ENCODE data around the gene B9D1.

DNA sequence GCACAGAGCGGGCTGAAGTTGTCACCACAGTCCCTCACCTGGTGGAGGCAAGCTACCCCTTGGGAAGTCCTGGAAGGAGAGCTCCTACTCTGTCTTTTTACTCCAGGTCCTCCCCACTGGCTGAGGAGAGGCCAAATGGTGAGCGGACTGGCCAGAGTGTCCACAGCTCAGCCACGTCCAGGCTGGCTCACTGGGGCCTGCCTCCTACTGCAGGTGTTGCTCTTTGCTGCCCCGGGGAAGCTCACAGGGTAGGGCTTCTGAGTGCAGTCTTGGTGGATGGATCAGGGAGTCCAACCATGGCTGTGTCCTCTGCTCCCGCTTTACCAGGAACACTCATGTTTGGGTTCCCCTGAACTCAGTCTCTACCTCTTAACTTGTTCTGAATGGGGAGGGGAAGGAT is 2.7 kb downstream of the B9D1 start:
- TF ChIP-seq KAT7 (CRISPR knock-in tag; IDR thresholded peaks at IDR 0.05; ENCODE audit: borderline replicate concordance) = no peak
- TF ChIP-seq ZNF816 (CRISPR knock-in tag; IDR thresholded peaks at IDR 0.05; ENCODE audit: borderline replicate concordance) = no peak
- no peak for TF ChIP-seq ONECUT2 (CRISPR knock-in tag; IDR thresholded peaks at IDR 0.05)
- TF ChIP-seq SETDB1 (CRISPR knock-in tag; IDR thresholded peaks at IDR 0.05; ENCODE audit: borderline replicate concordance) = no peak
- no peak for TF ChIP-seq JUN (CRISPR knock-in tag; IDR thresholded peaks at IDR 0.05)
- no peak for TF ChIP-seq ZNF589 (CRISPR knock-in tag; conservative IDR thresholded peaks at IDR 0.05)
- no peak for TF ChIP-seq SRF (IDR thresholded peaks at IDR 0.05; ENCODE audit: low read depth, low read length)
- TF ChIP-seq EZH2 (conservative IDR thresholded peaks at IDR 0.05; ENCODE audit: low read depth, low read length) = no peak
- TF ChIP-seq EP300 (IDR thresholded peaks at IDR 0.05; ENCODE audit: low read depth in 2 of 2, low read length in 2 of 2) = no peak
- no peak for TF ChIP-seq EP300 (CRISPR knock-in tag; IDR thresholded peaks at IDR 0.05; ENCODE audit: borderline replicate concordance)
- TF ChIP-seq POLR2A (IDR thresholded peaks at IDR 0.05; ENCODE audit: insufficient read depth in 1 of 2, low read depth in 2 of 2, low read length in 2 of 2) = no peak
- no peak for TF ChIP-seq CEBPB (IDR thresholded peaks at IDR 0.05; ENCODE audit: borderline replicate concordance, low read depth, low read length)
- TF ChIP-seq MAF1 (CRISPR knock-in tag; IDR thresholded peaks at IDR 0.05; ENCODE audit: borderline replicate concordance) = no peak
